NCI-H69 (cell line): Measurements from ENCODE around the gene INSL3.

Experiments used
- DNase-seq: peaks from one replicate; lab custom pipeline; 2025; lab: John Stamatoyannopoulos, UW

Gene INSL3

GRCh38 chr19:17821190-17821589, at the start of gene INSL3:
INSL3 (minus strand) TSS chr19:17821519; CDS start chr19:17821506, 13 bp downstream.
- DNase-seq = no peak

GRCh38 chr19:17869114-17869608, 47.8 kb upstream of the INSL3 start:
- DNase-seq = no peak

GRCh38 chr19:17868669-17869068, 47.4 kb upstream of the INSL3 start:
- no peak for DNase-seq

GRCh38 chr19:17866964-17867486, 45.7 kb upstream of the INSL3 start:
- DNase-seq = peak; percentile 45

- DNase-seq = no peak
Observed at GRCh38 chr19:17866312-17866963, 45.1 kb upstream of the INSL3 start.

- DNase-seq = peak; percentile 44
Observed at GRCh38 chr19:17865364-17866311, 44.3 kb upstream of the INSL3 start.

- DNase-seq = no peak
Observed at GRCh38 chr19:17863520-17864182, 42.3 kb upstream of the INSL3 start.

GRCh38 chr19:17862711-17863519, 41.6 kb upstream of the INSL3 start:
- DNase-seq = no peak

GRCh38 chr19:17861542-17862402, 40.5 kb upstream of the INSL3 start:
- no peak for DNase-seq

- no peak for DNase-seq
Observed at GRCh38 chr19:17860993-17861360, 39.7 kb upstream of the INSL3 start.

- peak; percentile 48 for DNase-seq
Observed at GRCh38 chr19:17860331-17860992, 39.1 kb upstream of the INSL3 start.

GRCh38 chr19:17859533-17860330, 38.4 kb upstream of the INSL3 start, which contains the start of gene RPL18A:
RPL18A (plus strand) TSS chr19:17859910; CDS start chr19:17859957, 47 bp downstream.
- peak; percentile 100 for DNase-seq

- DNase-seq = peak; percentile 75
Observed at GRCh38 chr19:17855280-17856152, 34.2 kb upstream of the INSL3 start.

- DNase-seq = no peak
Observed at GRCh38 chr19:17854061-17854460, 32.7 kb upstream of the INSL3 start.

- DNase-seq = no peak
Observed at GRCh38 chr19:17848595-17849292, 27.4 kb upstream of the INSL3 start.

- peak; percentile 75 for DNase-seq
Observed at GRCh38 chr19:17847538-17848366, 26.4 kb upstream of the INSL3 start, which contains the start of gene JAK3. JAK3 (minus strand) TSS chr19:17847982; CDS start chr19:17844417, 3,565 bp downstream.
